Smooth muscle cell of trachea (primary cell): ENCODE measurements around the gene ENOX2. TPM values are rescaled to one million over a fixed set of nuclear protein-coding genes. Genes with fewer than 3 reads are reported as not detected.

ENCODE experiments used
- total RNA-seq: library from RNA; depleted of rRNA; stranded (reverse); fragments of >200 nt; gene quantifications from 2 replicates; pipeline ENCODE4 v1.2.1, GENCODE V29; 2014

ENOX2 gene, protein sequence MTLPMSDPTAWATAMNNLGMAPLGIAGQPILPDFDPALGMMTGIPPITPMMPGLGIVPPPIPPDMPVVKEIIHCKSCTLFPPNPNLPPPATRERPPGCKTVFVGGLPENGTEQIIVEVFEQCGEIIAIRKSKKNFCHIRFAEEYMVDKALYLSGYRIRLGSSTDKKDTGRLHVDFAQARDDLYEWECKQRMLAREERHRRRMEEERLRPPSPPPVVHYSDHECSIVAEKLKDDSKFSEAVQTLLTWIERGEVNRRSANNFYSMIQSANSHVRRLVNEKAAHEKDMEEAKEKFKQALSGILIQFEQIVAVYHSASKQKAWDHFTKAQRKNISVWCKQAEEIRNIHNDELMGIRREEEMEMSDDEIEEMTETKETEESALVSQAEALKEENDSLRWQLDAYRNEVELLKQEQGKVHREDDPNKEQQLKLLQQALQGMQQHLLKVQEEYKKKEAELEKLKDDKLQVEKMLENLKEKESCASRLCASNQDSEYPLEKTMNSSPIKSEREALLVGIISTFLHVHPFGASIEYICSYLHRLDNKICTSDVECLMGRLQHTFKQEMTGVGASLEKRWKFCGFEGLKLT
- 8.8 and 10.6 TPM in 2 replicates for total RNA-seq

DNA sequence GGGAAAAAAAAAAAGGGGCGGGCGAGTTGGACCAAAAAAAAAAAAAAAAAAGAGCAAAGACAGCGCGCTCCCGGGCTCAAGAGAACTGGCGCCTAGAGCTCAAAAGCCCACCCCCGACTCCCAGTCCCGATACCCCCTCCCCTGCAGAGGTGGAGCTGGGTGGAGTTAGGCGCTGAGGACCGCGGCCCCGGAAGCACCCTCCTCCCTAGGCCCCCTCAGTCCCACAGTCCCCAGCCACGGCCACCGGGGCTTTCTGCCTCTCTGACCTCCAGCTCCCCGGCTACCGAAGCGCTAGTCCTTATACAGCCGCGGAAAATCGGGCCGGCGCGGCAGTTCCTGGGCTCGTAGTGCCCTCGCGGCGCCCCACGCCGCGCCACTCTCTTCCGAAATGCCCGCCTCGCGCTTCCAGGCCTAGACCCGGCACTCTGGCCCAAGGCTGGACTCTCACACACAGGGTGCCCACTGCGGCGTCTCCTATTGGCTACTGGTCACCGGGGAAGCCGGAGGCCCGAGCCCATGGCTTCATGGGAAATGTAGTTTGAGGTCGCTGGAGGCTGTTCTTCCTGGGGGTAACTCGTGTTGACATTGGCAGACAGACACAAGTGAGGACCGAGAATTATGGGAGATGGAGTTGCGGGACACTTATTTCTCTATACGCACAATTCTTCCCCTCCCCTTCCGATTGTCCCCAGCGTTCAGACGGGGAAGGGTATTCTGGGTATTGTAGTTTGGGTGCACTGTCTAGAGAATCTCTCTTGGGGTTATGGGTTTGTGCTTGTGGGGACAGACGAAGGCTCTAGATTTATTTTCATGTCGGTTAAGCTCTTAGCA is at the start of gene ENOX2:
Gene ENOX2 (minus strand): TSS at position 427 of the 831 bp plus-strand sequence. CDS start 199,993 bp downstream, outside the sequence.

Other genes starting within 250 kb of the ENOX2 start
- gene ARHGAP36, start 155.1 kb upstream of the ENOX2 start, total RNA-seq: not detected in 2 replicates